ENCODE results near the gene CACYBP. TPM values are rescaled to one million over a fixed set of nuclear protein-coding genes. Genes with fewer than 3 reads are reported as not detected.
A peak's percentile ranks its signal among the peaks of the same experiment; 100 is the strongest.

Gene CACYBP
- total RNA-seq, 6 experiments from 2014 or later: 89.9 to 164 (median 142) TPM

GRCh38 chr1:174968750-174969244 lies 30.9 kb upstream of the CACYBP start:
- peak; percentile 38 for DNase-seq
- H3K36me3 Mint-ChIP-seq (ENCODE audit: low read depth): no peaks in the 10 kb centered on the region

DNA sequence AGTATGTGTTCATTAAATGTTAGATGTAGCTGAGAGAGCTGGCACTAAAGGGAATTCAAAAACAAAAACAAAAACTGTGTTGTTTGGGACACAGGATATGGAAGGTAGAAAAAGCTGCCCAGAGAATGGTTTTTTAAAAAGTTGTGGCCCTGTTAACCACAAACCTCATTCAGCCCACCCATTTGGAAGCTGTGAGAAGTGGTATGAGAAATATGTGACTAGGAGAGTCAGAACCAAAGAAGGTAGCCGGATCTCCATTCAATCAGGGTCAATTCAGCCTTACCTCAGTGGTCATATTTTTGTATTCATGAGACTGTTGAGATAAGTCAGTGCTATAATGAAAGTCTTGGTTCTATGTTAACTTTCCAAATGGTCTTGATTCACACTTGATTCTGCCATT lies 29.8 kb upstream of the CACYBP start:
- no peak for TF ChIP-seq CTCF (IDR thresholded peaks at IDR 0.05)
- H3K27me3 Mint-ChIP-seq (ENCODE audit: insufficient read depth): peaks cover 1% of the 10 kb centered on the region; the same call in 1 of the 2 replicates
- no peak overlapping the region for H3K4me3 Mint-ChIP-seq
- H3K27ac Mint-ChIP-seq: no peak overlapping the region
- DNase-seq: no peak
- no peaks in the 10 kb centered on the region for H3K36me3 Mint-ChIP-seq (ENCODE audit: low read depth)
- H3K4me1 Mint-ChIP-seq (ENCODE audit: low read depth): peaks cover 20% of the 10 kb centered on the region
- H3K9me3 Mint-ChIP-seq: no peaks in the 10 kb centered on the region

More at GRCh38 chr1:174968750-174969244, 30.9 kb upstream of the CACYBP start:
- H3K27ac Mint-ChIP-seq: no peak overlapping the region
- H3K27me3 Mint-ChIP-seq (ENCODE audit: insufficient read depth): no peaks in the 10 kb centered on the region
- TF ChIP-seq CTCF (IDR thresholded peaks at IDR 0.05): no peak
- H3K9me3 Mint-ChIP-seq: no peaks in the 10 kb centered on the region
- H3K4me1 Mint-ChIP-seq (ENCODE audit: low read depth): peaks cover 20% of the 10 kb centered on the region
- no peak overlapping the region for H3K4me3 Mint-ChIP-seq

- peaks cover 21% of the 10 kb centered on the region for H3K4me1 Mint-ChIP-seq (ENCODE audit: low read depth)
- no peaks in the 10 kb centered on the region; the same call in 1 of the 2 replicates for H3K36me3 Mint-ChIP-seq (ENCODE audit: low read depth)
- TF ChIP-seq CTCF (IDR thresholded peaks at IDR 0.05): no peak
- H3K27me3 Mint-ChIP-seq (ENCODE audit: insufficient read depth): peaks cover 1% of the 10 kb centered on the region; the same call in 1 of the 2 replicates
- no peak for DNase-seq
- no peak overlapping the region for H3K27ac Mint-ChIP-seq
- H3K9me3 Mint-ChIP-seq: no peaks in the 10 kb centered on the region
- H3K4me3 Mint-ChIP-seq: no peak overlapping the region
Measured at GRCh38 chr1:174971466-174971865, 28.3 kb upstream of the CACYBP start.

DNA sequence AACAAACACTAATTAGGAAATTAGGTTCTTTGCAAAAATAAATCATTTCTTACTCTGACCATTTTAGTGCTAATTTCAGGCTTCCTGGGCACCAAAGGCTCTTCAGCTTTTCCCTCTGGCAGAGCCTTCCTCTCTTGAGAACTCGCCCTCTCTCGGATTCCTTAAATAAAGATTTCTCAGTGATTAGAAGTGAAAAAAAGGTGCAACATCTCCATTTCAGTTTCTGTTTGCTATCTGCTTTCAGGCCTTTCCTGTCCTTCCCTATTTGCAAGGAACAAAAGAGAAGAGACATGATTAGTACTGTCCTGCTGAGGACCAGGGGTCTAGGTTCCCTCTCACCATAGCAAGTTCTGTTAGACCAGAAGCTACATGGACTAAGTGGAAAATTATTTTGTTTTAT lies 27.8 kb upstream of the CACYBP start:
- Mint-ChIP-seq H3K9me3 (no peaks in the 10 kb centered on the region), H3K36me3 (ENCODE audit: low read depth) (no peaks in the 10 kb centered on the region; the same call in 1 of the 2 replicates), H3K27ac (no peak overlapping the region), H3K4me3 (no peak overlapping the region), H3K4me1 (ENCODE audit: low read depth) (peaks cover 26% of the 10 kb centered on the region), H3K27me3 (ENCODE audit: insufficient read depth) (peaks cover 1% of the 10 kb centered on the region; the same call in 1 of the 2 replicates)
- DNase-seq: no peak
- TF ChIP-seq CTCF (IDR thresholded peaks at IDR 0.05): no peak

DNA sequence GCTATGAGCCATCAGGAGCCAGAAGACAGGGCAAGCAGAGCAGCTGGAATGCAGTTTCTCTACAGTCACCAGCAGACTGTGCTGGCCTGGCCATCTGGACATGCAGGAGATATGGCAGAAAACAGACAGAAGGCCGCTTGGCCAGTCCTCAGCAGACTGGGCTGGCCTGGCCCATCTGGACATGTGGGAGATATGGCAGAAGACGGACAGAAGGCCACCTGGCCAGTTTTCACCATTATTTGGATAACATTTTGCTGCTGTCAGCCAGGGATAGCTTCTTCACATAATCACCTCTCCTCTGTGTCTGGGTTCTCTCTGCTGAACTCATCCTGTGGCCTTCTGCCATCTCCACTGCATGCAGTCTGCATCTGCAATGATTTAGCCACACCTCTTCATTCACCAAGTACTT lies 25.0 kb upstream of the CACYBP start:
- H3K36me3 Mint-ChIP-seq (ENCODE audit: low read depth): no peaks in the 10 kb centered on the region; the same call in 1 of the 2 replicates
- H3K4me3 Mint-ChIP-seq: no peak overlapping the region
- DNase-seq: no peak

More for the DNA sequence above, 25.0 kb upstream of the CACYBP start:
- Mint-ChIP-seq H3K9me3 (no peaks in the 10 kb centered on the region), H3K4me1 (ENCODE audit: low read depth) (peaks cover 18% of the 10 kb centered on the region), H3K27me3 (ENCODE audit: insufficient read depth) (peaks cover 1% of the 10 kb centered on the region; the same call in 1 of the 2 replicates), H3K27ac (no peak overlapping the region)
- TF ChIP-seq CTCF (IDR thresholded peaks at IDR 0.05): no peak

Measured in HFFc6 (cell line).